Activated CD4-positive, alpha-beta memory T cell treated with anti-CD3 and anti-CD28 coated beads, Interleukin-2, amount 10 ng/mL, durations not matched to agents 7 days and 5 days (primary cell): ENCODE results near the gene THOC3. TPM values are rescaled to one million over a fixed set of nuclear protein-coding genes. Genes with fewer than 3 reads are reported as not detected.
"Not testable (repeated sequence)": the region's sequence is repeated elsewhere in the genome, so short reads cannot be mapped to it uniquely, and the experiment has no call there.

Source experiments
- CTCF ChIA-PET: fragments of 350-600 bp; sonication (Branson Sonifier 250); formaldehyde crosslinking; loops from one replicate; lab custom pipeline; 2021; ENCODE audit warnings: antibody characterized with exemption, inconsistent platforms; lab: Charles Lee
- POLR2A ChIA-PET: fragments of 350-600 bp; sonication (Branson Sonifier 250); formaldehyde crosslinking; loops from one replicate; lab custom pipeline; 2021; ENCODE audit warnings: antibody characterized with exemption; lab: Charles Lee
- DNase-seq: peaks from one replicate; pipeline ENCODE4 v3.0.0-alpha.2; 2020
- H3K27ac Mint-ChIP-seq: one replicate; pipeline ENCODE4 v1.8.0; 2021; ENCODE audit warnings: mild to moderate bottlenecking, mixed read lengths
- H3K27me3 Mint-ChIP-seq: one replicate; pipeline ENCODE4 v1.8.0; 2021; ENCODE audit warnings: mixed read lengths
- H3K36me3 Mint-ChIP-seq: one replicate; pipeline ENCODE4 v1.8.0; 2021; ENCODE audit warnings: low read depth, mixed read lengths
- H3K4me1 Mint-ChIP-seq: one replicate; pipeline ENCODE4 v1.8.0; 2021; ENCODE audit warnings: mixed read lengths
- H3K4me3 Mint-ChIP-seq: one replicate; pipeline ENCODE4 v1.8.0; 2021; ENCODE audit warnings: mild to moderate bottlenecking, mixed read lengths
- H3K9me3 Mint-ChIP-seq: one replicate; pipeline ENCODE4 v1.8.0; 2021; ENCODE audit warnings: mixed read lengths
- total RNA-seq, 2 experiments: library from RNA; stranded (reverse); gene quantifications; one replicate each; pipeline ENCODE4 v1.2.3, GENCODE V29; 2021

Gene THOC3, protein sequence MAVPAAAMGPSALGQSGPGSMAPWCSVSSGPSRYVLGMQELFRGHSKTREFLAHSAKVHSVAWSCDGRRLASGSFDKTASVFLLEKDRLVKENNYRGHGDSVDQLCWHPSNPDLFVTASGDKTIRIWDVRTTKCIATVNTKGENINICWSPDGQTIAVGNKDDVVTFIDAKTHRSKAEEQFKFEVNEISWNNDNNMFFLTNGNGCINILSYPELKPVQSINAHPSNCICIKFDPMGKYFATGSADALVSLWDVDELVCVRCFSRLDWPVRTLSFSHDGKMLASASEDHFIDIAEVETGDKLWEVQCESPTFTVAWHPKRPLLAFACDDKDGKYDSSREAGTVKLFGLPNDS
- 100 to 1,000 TPM; 105 to 107 TPM for total RNA-seq

- POLR2A ChIA-PET: interaction anchor here (0.6 kb wide), 1 partner anchor 234 kb away, joined by 3 read pairs; no protein-coding TSS in a partner anchor
- Mint-ChIP-seq H3K4me3 (peak within 1 kb of the TSS; percentile 84), H3K27ac (peak within 1 kb of the TSS; percentile 49)
- H3K36me3 Mint-ChIP-seq, H3K4me1 Mint-ChIP-seq, CTCF ChIA-PET, H3K27me3 Mint-ChIP-seq, H3K9me3 Mint-ChIP-seq: not testable (repeated sequence)
- peak; percentile 82 for DNase-seq
Measured at GRCh38 chr5:175967471-175968372, at the start of gene THOC3. Gene THOC3, minus strand, starts transcription at chr5:175968315. Its CDS starts 107 bp downstream, at chr5:175968208.

DNA sequence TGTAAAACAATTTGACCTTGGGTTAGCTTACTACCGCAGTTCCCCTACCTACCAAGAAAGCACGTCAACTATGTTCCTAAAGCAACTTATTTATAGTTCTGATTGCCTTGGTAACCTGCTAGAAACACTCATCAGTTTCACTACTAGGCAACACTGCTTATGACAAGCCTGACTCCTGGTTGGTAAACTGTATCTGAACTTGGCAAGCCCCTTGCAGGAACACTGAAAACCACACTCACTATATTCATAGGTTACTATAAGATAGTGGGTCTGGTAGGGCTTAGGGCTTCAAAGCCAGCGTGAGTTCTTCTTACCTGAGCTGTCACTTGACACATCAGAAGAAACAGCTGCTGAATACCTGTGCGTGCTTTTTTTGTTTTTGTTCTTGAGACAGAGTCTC is 49.2 kb upstream of the THOC3 start:
- H3K9me3 Mint-ChIP-seq, H3K36me3 Mint-ChIP-seq, H3K4me3 Mint-ChIP-seq, DNase-seq, H3K27ac Mint-ChIP-seq, H3K4me1 Mint-ChIP-seq, H3K27me3 Mint-ChIP-seq, POLR2A ChIA-PET, CTCF ChIA-PET: not testable (repeated sequence)

GRCh38 chr5:176014360-176014759 is 46.2 kb upstream of the THOC3 start:
- DNase-seq, H3K4me1 Mint-ChIP-seq, CTCF ChIA-PET, H3K27me3 Mint-ChIP-seq, H3K9me3 Mint-ChIP-seq, H3K27ac Mint-ChIP-seq, H3K4me3 Mint-ChIP-seq, POLR2A ChIA-PET, H3K36me3 Mint-ChIP-seq: not testable (repeated sequence)

GRCh38 chr5:176011088-176011487 is 43.0 kb upstream of the THOC3 start:
- DNase-seq, POLR2A ChIA-PET, H3K27me3 Mint-ChIP-seq, H3K4me3 Mint-ChIP-seq, H3K27ac Mint-ChIP-seq, CTCF ChIA-PET, H3K9me3 Mint-ChIP-seq, H3K36me3 Mint-ChIP-seq: not testable (repeated sequence)
- H3K4me1 Mint-ChIP-seq: peaks cover 18% of the 10 kb centered on the region

GRCh38 chr5:176010202-176010601 is 42.1 kb upstream of the THOC3 start:
- H3K9me3 Mint-ChIP-seq, H3K4me3 Mint-ChIP-seq, H3K36me3 Mint-ChIP-seq, H3K27me3 Mint-ChIP-seq, CTCF ChIA-PET, DNase-seq, H3K27ac Mint-ChIP-seq, POLR2A ChIA-PET: not testable (repeated sequence)
- peaks cover 21% of the 10 kb centered on the region for H3K4me1 Mint-ChIP-seq

DNA sequence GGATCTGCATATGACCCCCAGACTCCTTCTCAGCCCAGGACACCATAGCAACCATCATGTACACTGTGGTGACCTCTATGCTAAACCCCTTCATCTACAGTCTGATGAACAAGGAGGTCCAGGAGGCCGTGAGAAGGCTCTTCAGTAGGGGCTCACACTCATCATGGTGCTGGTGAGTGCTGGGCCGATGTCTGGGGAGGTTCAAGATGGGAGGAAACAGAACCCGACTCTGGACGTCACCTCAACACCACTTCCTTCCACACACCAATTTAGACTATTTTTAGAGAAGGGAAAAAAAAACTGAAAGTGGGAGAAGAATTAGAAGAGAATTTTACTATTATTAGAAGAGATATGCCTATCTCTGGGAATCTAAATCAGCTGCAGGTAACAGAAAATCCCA is 39.1 kb upstream of the THOC3 start:
- Mint-ChIP-seq H3K4me3 (peak overlapping the region; percentile 69), H3K27ac (peak overlapping the region; percentile 75), H3K4me1 (peaks cover 21% of the 10 kb centered on the region)
- DNase-seq, H3K9me3 Mint-ChIP-seq, CTCF ChIA-PET, POLR2A ChIA-PET, H3K36me3 Mint-ChIP-seq, H3K27me3 Mint-ChIP-seq: not testable (repeated sequence)

- H3K36me3 Mint-ChIP-seq, DNase-seq, H3K9me3 Mint-ChIP-seq, CTCF ChIA-PET, H3K27me3 Mint-ChIP-seq, POLR2A ChIA-PET: not testable (repeated sequence)
- H3K27ac Mint-ChIP-seq: peak overlapping the region; percentile 75
- H3K4me1 Mint-ChIP-seq: peaks cover 21% of the 10 kb centered on the region
- peak overlapping the region; percentile 69 for H3K4me3 Mint-ChIP-seq
Measured at GRCh38 chr5:176006819-176007218, 38.7 kb upstream of the THOC3 start.

DNA sequence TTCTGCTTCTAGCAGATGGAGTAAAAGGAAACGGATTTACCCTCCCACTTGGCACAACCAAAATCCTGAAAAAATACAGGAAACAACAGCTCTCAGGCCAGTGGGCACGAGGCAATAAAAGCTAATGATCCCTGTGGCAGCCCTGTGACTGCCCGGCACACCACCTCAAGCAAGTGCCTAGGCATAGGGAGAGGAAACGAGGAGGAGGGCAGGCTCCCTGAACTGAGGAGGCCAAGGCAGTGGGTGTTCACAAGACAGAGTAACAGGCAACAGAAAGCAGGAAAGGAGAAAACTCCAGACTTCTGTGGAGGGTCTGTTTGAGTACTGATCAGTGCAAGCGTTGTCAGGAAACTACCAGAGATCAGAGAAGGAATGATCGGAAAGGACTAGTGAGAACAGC is 29.9 kb upstream of the THOC3 start:
- H3K4me1 Mint-ChIP-seq, H3K9me3 Mint-ChIP-seq, H3K36me3 Mint-ChIP-seq, H3K27ac Mint-ChIP-seq, POLR2A ChIA-PET, H3K27me3 Mint-ChIP-seq, CTCF ChIA-PET, H3K4me3 Mint-ChIP-seq, DNase-seq: not testable (repeated sequence)

DNA sequence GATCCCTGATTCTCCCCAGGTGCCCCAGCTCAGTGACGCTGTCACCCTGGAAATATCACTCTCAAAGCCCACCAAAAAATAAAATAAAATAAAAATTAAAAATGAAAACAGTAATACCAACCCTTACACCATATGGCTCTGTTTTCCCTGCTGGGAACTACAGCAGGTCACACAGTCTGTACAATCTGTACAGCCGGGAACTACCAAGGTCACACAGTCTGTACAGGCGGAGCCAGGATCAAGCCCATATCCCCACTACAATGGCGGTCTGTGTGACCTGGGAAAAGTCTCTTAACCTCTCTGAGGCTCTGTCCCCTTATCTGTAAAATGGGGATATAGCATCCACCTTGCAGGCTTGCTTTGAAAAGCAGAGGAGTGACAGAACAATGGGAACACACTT is 29.4 kb upstream of the THOC3 start:
- CTCF ChIA-PET, H3K9me3 Mint-ChIP-seq, H3K4me3 Mint-ChIP-seq, POLR2A ChIA-PET, H3K27ac Mint-ChIP-seq, DNase-seq, H3K27me3 Mint-ChIP-seq, H3K36me3 Mint-ChIP-seq, H3K4me1 Mint-ChIP-seq: not testable (repeated sequence)

DNA sequence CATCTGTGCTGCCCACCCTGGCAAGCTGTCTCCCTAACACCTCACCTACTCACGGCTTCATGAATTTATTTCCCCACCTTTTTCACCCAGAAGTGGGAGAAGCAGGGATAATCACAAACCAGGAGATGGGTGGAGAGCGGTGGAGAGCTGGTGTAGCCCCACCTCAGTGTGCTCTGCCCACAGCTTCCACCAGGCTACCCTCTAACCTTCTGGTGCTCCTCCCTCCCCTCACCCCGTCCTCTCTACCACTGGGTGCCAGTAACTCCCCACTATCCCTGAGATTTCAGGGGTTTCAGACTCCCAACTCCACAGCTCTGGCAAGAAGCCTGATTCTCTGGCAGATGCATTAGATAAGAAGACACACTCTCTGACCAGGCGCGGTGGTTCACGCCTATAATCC is 28.7 kb upstream of the THOC3 start:
- H3K36me3 Mint-ChIP-seq, H3K9me3 Mint-ChIP-seq, DNase-seq, H3K27ac Mint-ChIP-seq, POLR2A ChIA-PET, H3K4me3 Mint-ChIP-seq, CTCF ChIA-PET, H3K4me1 Mint-ChIP-seq, H3K27me3 Mint-ChIP-seq: not testable (repeated sequence)

- H3K27ac Mint-ChIP-seq, DNase-seq, H3K9me3 Mint-ChIP-seq, H3K4me3 Mint-ChIP-seq, CTCF ChIA-PET, POLR2A ChIA-PET, H3K36me3 Mint-ChIP-seq, H3K27me3 Mint-ChIP-seq, H3K4me1 Mint-ChIP-seq: not testable (repeated sequence)
Measured at GRCh38 chr5:175995506-175995905, 27.4 kb upstream of the THOC3 start.

DNA sequence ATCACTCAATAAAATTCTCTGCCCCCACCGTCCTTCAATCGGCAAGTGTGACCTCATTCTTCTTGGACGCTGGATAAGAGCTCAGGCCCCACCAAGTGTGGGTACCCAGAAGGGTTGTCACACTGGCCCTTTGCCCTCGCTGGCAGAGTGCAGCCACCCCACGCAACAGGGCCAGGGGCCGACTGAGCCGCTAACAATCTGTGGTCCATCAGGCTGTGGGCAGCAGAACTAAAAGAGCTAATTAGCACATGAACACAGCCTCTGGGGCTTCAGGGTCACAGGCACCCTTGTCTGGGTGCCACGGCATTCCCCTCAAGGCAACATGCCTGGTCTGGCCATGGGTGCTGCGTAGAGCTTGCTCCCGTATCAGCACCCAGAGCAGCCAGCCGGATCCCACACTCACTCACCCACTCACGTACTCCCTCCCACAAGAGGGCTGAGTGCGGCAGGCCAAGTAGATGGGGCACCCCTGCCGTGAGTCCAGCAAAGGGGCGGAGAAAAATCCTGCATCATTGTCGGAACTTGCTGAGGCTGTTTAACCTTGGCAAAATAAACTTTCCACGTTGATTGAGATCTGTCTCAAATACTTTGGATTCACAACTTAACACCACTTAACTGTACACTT is 11.4 kb upstream of the THOC3 start:
- H3K4me1 Mint-ChIP-seq, H3K4me3 Mint-ChIP-seq, H3K27ac Mint-ChIP-seq, POLR2A ChIA-PET, DNase-seq, H3K27me3 Mint-ChIP-seq, CTCF ChIA-PET, H3K9me3 Mint-ChIP-seq, H3K36me3 Mint-ChIP-seq: not testable (repeated sequence)

DNA sequence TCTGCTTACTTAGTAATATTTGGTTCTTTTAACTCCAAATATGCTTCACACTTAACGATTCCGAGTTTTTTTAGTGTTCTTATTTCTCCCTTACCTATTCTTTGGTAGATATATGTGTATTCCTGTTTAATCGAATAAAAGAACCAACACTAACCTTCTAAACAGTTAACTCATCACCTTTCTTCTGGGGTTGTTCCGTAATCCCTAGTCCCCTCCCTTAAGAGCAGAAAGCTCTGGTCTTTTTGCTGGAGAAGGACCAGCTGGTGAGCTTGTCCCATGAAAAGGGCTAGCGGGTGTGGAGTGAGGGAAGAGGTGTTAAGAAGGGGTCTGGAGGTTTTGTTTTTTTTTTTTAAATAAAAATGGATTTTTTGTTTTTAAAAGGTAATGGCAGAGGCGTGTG is 266 bp upstream of the THOC3 start:
- DNase-seq, CTCF ChIA-PET, H3K4me1 Mint-ChIP-seq, H3K9me3 Mint-ChIP-seq, H3K36me3 Mint-ChIP-seq, H3K4me3 Mint-ChIP-seq, H3K27ac Mint-ChIP-seq, H3K27me3 Mint-ChIP-seq: not testable (repeated sequence)
- POLR2A ChIA-PET: interaction anchor here (0.6 kb wide), 1 partner anchor 233 kb away, joined by 3 read pairs; no protein-coding TSS in a partner anchor
